AG10803 (cell line): ENCODE measurements around the gene CTU2.

Experiments used
- DNase-seq: peaks from one replicate; pipeline ENCODE4 v3.0.0; 2010; ENCODE audit warnings: low read depth
- H3K4me3 ChIP-seq: 2 replicates; pipeline ENCODE4 v1.5.1; 2011; ENCODE audit warnings: mild to moderate bottlenecking, low read length, control low read depth
- CTCF ChIP-seq: conservative IDR thresholded peaks from 2 replicates; pipeline ENCODE4 v1.5.1; 2011; ENCODE audit warnings: mild to moderate bottlenecking, low read length, control low read depth, inconsistent platforms

CTU2 gene

GRCh38 chr16:88754109-88754911, 48.0 kb downstream of the CTU2 start:
- no peak for DNase-seq
- H3K4me3 ChIP-seq, result no peak overlapping the region
- TF ChIP-seq CTCF, result no peak

DNA sequence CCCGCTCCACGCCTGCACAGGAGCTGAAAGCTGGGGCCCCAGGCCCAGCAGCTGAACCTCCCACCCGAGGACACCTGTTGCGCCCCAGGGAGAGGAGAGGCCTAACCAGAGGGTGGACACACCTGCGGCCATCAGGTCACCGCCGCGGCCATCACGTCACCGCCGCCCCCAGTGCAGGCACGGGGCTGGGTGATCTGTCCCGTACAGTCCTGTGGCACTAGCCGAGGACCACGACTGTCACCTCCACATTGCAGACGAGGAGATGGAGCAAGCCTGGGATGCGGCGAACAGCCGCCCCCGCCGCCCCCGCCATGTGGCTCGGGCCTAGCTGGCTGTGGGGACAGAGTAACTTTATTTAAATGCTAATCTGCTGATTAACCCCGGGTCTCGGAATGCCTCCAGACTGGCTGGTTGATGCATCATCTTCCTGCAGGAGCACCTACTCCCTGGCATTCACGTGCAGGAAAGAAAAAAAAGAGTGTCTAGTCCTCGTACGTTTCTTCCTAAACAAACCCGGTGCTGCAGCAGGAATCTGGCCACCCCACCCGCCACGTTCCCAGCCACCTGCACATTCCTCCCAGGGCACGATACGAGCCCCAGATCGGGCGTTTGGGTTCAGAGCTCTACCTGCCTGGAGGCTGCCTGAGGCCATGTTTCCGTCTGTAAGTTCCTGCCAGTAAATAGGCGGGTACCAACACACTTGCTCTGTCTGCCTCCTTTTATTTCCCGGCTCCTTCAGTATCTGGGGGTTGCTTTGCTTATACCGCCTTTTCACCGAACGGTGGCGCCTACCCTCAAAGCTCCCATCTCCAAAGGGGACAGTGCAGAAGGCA, 48.8 kb downstream of the CTU2 start:
- H3K4me3 ChIP-seq, result no peak overlapping the region
- peak; percentile 46 for TF ChIP-seq CTCF
- DNase-seq, result peak; percentile 60

DNA sequence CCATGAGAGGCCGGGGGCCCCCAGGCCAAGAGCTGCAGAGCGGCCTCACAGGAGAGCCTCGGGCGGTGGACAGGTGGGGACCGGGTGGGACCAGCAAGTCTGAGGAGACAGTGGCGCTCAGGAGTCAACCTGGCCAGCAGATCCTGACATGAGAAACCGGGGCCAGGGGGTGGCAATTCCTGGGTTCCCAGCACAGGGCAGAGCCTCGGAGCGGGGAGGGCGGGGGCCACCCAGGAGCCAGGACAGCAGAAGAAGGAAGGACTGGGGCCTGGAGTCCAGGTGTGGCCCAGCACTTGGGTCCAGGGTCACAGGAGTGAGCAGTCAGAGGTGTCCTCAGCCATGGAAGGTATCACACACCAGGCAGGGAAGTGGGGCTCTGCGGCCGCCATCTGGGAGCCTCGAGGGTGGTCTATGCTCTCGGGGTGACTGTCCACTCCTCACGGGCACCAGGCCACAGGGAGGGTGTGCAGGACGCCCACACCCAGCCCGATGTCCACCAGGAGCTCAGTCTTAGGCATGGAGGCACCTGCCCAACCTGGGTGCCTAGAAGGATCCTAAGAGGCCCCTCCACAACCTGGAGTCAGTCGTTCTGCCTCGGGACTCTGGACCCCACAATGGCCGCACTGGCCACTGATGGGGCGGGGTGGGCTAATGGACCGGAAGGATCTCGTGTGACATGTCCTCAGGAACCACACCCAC, 49.6 kb downstream of the CTU2 start:
- no peak overlapping the region for H3K4me3 ChIP-seq
- DNase-seq, result no peak
- no peak for TF ChIP-seq CTCF

DNA sequence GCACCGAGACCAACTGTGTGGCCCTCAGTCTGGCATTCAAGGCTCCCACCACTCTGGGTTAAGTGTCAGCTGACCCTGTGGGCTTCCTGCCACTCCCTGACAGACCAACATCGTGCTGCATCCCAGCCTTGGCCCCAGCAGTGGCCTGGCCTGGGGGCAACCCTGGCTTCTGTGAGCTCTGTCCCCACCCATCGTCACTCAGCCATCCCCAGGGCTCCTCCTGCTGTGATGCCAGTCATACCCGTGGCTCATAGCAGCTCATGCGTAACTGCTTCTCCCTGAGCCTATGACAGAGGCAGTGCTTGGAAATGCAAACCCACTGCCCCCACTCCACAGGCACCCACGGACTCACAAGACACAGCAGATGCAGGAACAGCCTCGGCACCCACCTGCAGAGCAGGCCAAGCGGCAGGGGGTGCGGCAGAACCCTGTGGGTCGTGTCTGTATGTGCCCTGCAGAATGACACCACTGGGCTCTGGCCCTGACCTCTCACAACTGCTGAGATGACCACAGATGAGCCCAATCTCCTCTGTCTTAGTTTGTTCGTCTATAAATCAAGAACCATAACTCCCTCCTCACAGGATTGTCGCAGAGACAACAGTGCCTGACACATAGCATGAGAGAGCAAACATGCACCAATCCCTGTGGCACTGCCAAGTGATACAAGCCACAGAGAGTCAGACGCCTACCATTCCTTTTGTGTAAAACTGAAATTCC, 52.1 kb downstream of the CTU2 start:
- TF ChIP-seq CTCF, result no peak
- no peak for DNase-seq
- no peak overlapping the region for H3K4me3 ChIP-seq

GRCh38 chr16:88758944-88759244, 52.6 kb downstream of the CTU2 start:
- H3K4me3 ChIP-seq, result no peak overlapping the region
- no peak for TF ChIP-seq CTCF
- no peak for DNase-seq

DNA sequence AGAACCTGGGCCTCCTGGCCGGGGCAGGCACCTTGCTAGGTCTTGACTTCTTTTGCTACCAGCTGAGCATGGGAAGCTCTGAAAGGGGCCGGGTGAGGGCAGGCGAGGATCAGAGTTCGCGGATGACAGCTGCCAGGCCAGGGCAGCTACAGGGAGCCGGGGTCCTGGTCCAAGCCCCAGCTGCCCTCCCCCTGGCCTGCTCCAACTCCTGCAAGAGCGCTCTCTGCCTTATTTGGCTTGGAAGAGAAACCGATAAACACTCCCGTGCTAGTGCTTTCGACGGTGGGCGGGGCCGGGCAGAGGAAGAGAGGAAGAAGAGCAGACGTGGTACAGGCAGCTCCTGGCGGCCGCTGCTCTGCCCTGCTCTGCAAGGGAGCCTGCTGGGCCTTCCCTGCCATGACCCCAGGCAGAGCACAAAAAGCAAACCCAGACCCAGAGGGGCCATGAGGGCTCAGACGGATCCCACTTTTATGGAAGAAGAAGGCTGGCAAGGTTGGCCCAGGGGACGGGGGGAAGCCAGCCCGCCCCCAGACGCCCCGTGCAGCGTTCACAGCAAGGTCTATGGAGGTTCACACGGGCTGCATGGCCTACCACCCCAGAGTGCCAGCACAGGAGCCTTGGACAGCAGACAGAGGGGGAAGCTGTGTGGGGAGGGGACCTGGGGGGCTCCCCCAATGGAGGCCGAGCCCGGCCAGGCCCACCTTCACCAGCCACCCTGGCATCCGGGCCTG, 53.1 kb downstream of the CTU2 start:
- no peak overlapping the region for H3K4me3 ChIP-seq
- DNase-seq, result no peak
- no peak for TF ChIP-seq CTCF
